ENCODE measurements around the gene SP2. TPM values are rescaled to one million over a fixed set of nuclear protein-coding genes. Genes with fewer than 3 reads are reported as not detected.
"Not testable (repeated sequence)": the region's sequence is repeated elsewhere in the genome, so short reads cannot be mapped to it uniquely, and the experiment has no call there.

The SP2 gene
- total and polyA plus RNA-seq, 5 donors from 2014 or later, result 6.2 to 35.0 (median 6.7) TPM

DNA sequence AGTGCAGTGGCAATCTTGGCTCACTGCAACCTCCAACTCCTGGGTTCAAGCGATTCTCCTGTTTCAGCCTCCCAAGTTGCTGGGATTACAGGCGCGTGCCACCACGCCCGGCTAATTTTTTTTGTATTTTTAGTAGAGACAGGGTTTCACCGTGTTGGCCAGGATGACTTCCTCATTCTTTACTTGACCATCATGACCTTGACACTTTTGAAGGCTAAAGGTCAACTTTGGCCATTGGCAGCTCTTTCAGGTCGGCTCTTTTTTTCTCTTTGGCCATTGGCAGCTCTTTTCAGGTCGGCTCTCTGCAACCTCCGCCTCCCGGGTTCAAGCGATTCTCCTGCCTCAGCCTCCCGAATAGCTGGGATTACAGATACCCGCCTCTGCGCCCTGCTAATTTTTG is 23.9 kb downstream of the SP2 start:
- not testable (repeated sequence) for ATAC-seq (ENCODE audit: low read depth in 2 of 2); H3K27me3 Mint-ChIP-seq
- H3K36me3 Mint-ChIP-seq, result peaks cover 38% of the 10 kb centered on the region

DNA sequence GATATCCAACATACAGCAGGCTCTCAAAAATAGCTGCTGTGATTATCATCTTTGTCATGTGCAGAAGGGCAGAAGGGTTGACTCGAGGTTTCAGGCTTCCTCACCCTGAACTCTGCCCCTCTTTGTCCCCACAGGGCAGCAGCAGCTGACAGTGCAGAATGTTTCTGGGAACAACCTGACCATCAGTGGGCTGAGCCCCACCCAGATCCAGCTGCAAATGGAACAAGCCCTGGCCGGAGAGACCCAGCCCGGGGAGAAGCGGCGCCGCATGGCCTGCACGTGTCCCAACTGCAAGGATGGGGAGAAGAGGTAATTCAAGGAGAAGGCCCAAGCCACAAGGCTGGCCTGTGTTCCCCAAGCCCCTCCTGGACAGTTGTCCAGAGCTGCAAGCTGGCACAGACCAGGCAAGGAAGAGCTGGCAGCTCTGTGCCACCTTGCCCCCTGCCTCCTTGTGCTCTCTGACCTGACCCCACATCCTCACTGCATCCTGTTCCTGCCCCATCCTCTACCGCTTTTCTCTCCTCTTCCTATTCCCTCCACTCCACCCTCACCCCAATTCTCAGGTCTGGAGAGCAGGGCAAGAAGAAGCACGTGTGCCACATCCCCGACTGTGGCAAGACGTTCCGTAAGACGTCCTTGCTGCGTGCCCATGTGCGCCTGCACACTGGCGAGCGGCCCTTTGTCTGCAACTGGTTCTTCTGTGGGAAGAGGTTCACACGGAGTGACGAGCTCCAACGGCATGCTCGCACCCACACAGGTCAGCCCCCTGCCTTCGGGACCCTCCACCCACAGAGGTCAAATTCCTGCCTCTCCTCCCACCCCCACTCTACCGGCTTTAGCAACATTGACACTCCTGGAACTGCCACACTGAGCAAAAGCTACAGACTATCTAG is 29.0 kb downstream of the SP2 start:
- peaks cover 65% of the 10 kb centered on the region for H3K36me3 ChIP-seq (ENCODE audit: control insufficient read depth, insufficient read depth, low read length)
- H3K4me3 Mint-ChIP-seq, result no peak overlapping the region
- ATAC-seq (ENCODE audit: low read depth in 2 of 2), result no peak
- no peaks in the 10 kb centered on the region for H3K27me3 ChIP-seq (ENCODE audit: control insufficient read depth, insufficient read depth, low read length)
- H3K36me3 Mint-ChIP-seq, result peaks cover 42% of the 10 kb centered on the region
- H3K4me1 Mint-ChIP-seq, result peaks cover 0 to 8% (median 2%) of the 10 kb centered on the region in 4 donors
- H3K27ac ChIP-seq (ENCODE audit: insufficient read depth, low read length, poor library complexity, severe bottlenecking), result no peak overlapping the region
- no peak for DNase-seq
- no peaks in the 10 kb centered on the region for H3K27me3 Mint-ChIP-seq
- H3K4me3 ChIP-seq (ENCODE audit: low read depth, low read length), result no peak overlapping the region
- H3K9me3 Mint-ChIP-seq, result no peaks in the 10 kb centered on the region
- no peaks in the 10 kb centered on the region for H3K4me1 ChIP-seq (ENCODE audit: control insufficient read depth, insufficient read depth, low read length, poor library complexity, severe bottlenecking)
- H3K27ac Mint-ChIP-seq, result peak overlapping the region in 1 of 3 donors; percentile 67
- H3K9me3 ChIP-seq (ENCODE audit: control insufficient read depth in 2 of 2, low read length in 2 of 2), result no peaks in the 10 kb centered on the region

More for the DNA sequence above, 23.9 kb downstream of the SP2 start:
- H3K27ac Mint-ChIP-seq; H3K27me3 ChIP-seq (ENCODE audit: control insufficient read depth, insufficient read depth, low read length); DNase-seq; H3K4me3 ChIP-seq (ENCODE audit: low read depth, low read length); H3K4me3 Mint-ChIP-seq; H3K27ac ChIP-seq (ENCODE audit: insufficient read depth, low read length, poor library complexity, severe bottlenecking); H3K4me1 ChIP-seq (ENCODE audit: control insufficient read depth, insufficient read depth, low read length, poor library complexity, severe bottlenecking); H3K9me3 ChIP-seq (ENCODE audit: control insufficient read depth in 2 of 2, low read length in 2 of 2); H3K9me3 Mint-ChIP-seq: not testable (repeated sequence)
- H3K4me1 Mint-ChIP-seq, result peaks cover 8 to 15% (median 12%) of the 10 kb centered on the region in 4 donors
- H3K36me3 ChIP-seq (ENCODE audit: control insufficient read depth, insufficient read depth, low read length), result peaks cover 53% of the 10 kb centered on the region

DNA sequence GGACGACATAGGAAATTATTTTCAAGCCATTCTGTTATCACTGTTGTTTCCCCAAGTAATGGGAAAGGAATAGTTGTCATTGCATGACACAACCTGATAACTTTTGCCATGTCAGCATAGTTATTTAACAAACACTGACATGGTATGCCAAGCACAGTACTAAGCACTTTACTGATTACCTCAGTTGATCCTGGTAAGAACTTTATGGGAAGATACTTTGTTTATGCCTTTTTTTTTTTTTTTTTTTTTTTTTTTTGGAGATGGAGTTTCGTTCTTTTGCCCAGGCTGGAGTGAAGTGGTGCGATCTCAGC is 29.6 kb downstream of the SP2 start:
- Histone ChIP-seq H3K4me1 (ENCODE audit: control insufficient read depth, insufficient read depth, low read length, poor library complexity, severe bottlenecking) (no peaks in the 10 kb centered on the region), H3K27ac (ENCODE audit: insufficient read depth, low read length, poor library complexity, severe bottlenecking) (no peak overlapping the region), H3K9me3 (ENCODE audit: control insufficient read depth in 2 of 2, low read length in 2 of 2) (no peaks in the 10 kb centered on the region), H3K4me3 (ENCODE audit: low read depth, low read length) (no peak overlapping the region), H3K27me3 (ENCODE audit: control insufficient read depth, insufficient read depth, low read length) (no peaks in the 10 kb centered on the region), H3K36me3 (ENCODE audit: control insufficient read depth, insufficient read depth, low read length) (peaks cover 71% of the 10 kb centered on the region)
- no peak overlapping the region for H3K4me3 Mint-ChIP-seq
- H3K4me1 Mint-ChIP-seq, result peaks cover 0 to 8% (median 2%) of the 10 kb centered on the region in 4 donors
- H3K27ac Mint-ChIP-seq, result no peak overlapping the region
- DNase-seq, result no peak
- peaks cover 41% of the 10 kb centered on the region for H3K36me3 Mint-ChIP-seq
- H3K27me3 Mint-ChIP-seq, result no peaks in the 10 kb centered on the region
- no peak for ATAC-seq (ENCODE audit: low read depth in 2 of 2)
- no peaks in the 10 kb centered on the region for H3K9me3 Mint-ChIP-seq

DNA sequence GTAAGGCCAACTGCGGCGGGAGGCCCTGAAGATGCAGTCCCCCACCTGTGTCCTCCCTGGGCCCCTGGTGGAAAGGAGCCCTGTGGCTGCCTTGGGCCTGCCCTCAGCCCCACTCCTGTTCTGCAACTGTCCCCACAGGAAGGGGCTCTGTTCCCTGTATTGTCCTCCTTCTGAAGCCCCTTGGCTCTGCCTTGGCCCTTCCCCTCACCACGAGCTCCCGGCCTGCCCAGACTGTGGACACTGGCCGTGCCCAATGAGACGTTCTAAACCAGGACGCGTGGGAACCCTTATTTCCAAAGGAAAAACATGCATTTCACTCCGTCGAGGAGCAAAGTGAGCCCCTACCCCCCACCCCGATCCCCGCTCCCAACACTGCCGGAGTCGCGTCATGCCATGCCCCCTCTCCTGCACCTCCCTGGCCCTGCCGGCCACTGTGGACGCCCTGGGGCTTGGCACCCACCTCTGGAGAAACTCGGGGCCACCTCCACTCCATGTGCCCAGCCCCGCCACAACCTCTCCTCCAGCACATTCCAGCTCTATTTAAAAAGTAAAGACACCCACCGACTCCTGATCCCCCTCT is 31.9 kb downstream of the SP2 start:
- Histone ChIP-seq H3K36me3 (ENCODE audit: control insufficient read depth, insufficient read depth, low read length) (peaks cover 65% of the 10 kb centered on the region), H3K9me3 (ENCODE audit: control insufficient read depth in 2 of 2, low read length in 2 of 2) (no peaks in the 10 kb centered on the region), H3K27ac (ENCODE audit: insufficient read depth, low read length, poor library complexity, severe bottlenecking) (no peak overlapping the region), H3K27me3 (ENCODE audit: control insufficient read depth, insufficient read depth, low read length) (no peaks in the 10 kb centered on the region), H3K4me1 (ENCODE audit: control insufficient read depth, insufficient read depth, low read length, poor library complexity, severe bottlenecking) (no peaks in the 10 kb centered on the region), H3K4me3 (ENCODE audit: low read depth, low read length) (no peak overlapping the region)
- DNase-seq (no peak), ATAC-seq (ENCODE audit: low read depth in 2 of 2) (no peak)
- Mint-ChIP-seq H3K27ac (no peak overlapping the region), H3K4me3 (no peak overlapping the region), H3K4me1 (peaks cover 0 to 3% (median 0%) of the 10 kb centered on the region in 4 donors), H3K9me3 (no peaks in the 10 kb centered on the region), H3K36me3 (peaks cover 31% of the 10 kb centered on the region), H3K27me3 (no peaks in the 10 kb centered on the region)

DNA sequence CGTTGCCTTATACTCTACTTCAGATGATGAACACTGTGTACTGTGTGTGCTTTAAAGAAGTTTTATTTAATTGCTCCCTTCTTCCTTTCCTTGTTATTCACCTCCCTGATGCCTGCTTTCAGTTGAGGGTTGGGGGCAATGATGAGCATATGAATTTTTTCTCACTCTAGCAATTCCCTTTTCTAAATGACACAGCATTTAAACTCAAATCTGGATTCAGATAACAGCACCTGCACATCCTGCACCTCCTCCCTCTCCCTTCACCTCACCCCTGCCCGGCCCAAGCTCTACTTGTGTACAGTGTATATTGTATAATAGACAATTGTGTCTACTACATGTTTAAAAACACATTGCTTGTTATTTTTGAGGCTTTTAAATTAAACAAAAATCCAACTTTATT is 32.4 kb downstream of the SP2 start:
- no peak for DNase-seq
- Histone ChIP-seq H3K27me3 (ENCODE audit: control insufficient read depth, insufficient read depth, low read length) (no peaks in the 10 kb centered on the region), H3K27ac (ENCODE audit: insufficient read depth, low read length, poor library complexity, severe bottlenecking) (no peak overlapping the region), H3K9me3 (ENCODE audit: control insufficient read depth in 2 of 2, low read length in 2 of 2) (no peaks in the 10 kb centered on the region), H3K4me1 (ENCODE audit: control insufficient read depth, insufficient read depth, low read length, poor library complexity, severe bottlenecking) (no peaks in the 10 kb centered on the region), H3K36me3 (ENCODE audit: control insufficient read depth, insufficient read depth, low read length) (peaks cover 60% of the 10 kb centered on the region), H3K4me3 (ENCODE audit: low read depth, low read length) (no peak overlapping the region)
- ATAC-seq (ENCODE audit: low read depth in 2 of 2), result no peak
- H3K4me1 Mint-ChIP-seq, result peaks cover 0 to 3% (median 0%) of the 10 kb centered on the region in 4 donors
- no peaks in the 10 kb centered on the region for H3K9me3 Mint-ChIP-seq
- H3K27ac Mint-ChIP-seq, result peak overlapping the region in 1 of 3 donors; percentile 53
- H3K4me3 Mint-ChIP-seq, result no peak overlapping the region
- H3K27me3 Mint-ChIP-seq, result no peaks in the 10 kb centered on the region
- peaks cover 30% of the 10 kb centered on the region for H3K36me3 Mint-ChIP-seq

DNA sequence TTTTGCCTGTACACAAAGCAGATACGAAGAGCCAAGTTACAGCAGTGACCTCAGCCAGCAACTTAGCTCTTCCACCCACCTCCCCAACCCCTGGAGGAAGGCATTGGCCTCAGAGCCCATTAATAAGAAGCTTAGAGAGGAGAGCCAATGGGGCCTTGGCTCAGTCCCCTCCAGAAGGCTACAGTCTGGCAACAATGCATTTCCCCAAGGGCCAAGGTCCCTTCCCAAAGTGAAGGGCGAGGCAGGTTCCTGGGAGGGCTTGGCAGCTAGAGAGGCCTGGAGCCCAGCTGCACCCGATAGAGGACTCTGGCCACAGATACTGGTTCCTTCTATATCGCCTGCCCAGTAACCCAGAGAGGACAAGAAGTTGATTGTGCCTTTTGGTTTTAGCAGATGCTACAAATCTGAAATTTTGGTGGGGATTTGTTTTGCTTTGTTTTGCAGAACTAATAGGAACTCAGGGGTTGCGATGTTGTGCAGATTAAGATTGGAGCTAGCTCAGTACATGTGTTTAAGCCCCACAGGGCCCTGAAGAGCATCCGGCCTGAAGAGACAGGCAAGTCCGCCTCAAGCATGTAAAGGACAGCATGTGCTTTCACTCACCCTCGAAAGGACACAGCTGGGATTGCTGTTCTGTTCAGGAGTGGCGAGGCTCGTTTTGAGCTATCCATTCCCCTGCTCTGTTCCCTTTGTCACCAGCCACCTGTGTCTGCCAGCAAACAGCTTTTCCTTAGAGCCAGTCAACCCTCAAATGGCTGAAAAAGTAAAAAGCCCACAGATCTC is 33.4 kb downstream of the SP2 start:
- Histone ChIP-seq H3K4me3 (ENCODE audit: low read depth, low read length) (no peak overlapping the region), H3K27ac (ENCODE audit: insufficient read depth, low read length, poor library complexity, severe bottlenecking) (no peak overlapping the region), H3K4me1 (ENCODE audit: control insufficient read depth, insufficient read depth, low read length, poor library complexity, severe bottlenecking) (no peaks in the 10 kb centered on the region), H3K36me3 (ENCODE audit: control insufficient read depth, insufficient read depth, low read length) (peaks cover 52% of the 10 kb centered on the region), H3K27me3 (ENCODE audit: control insufficient read depth, insufficient read depth, low read length) (no peaks in the 10 kb centered on the region), H3K9me3 (ENCODE audit: control insufficient read depth in 2 of 2, low read length in 2 of 2) (no peaks in the 10 kb centered on the region)
- no peaks in the 10 kb centered on the region for H3K27me3 Mint-ChIP-seq
- no peaks in the 10 kb centered on the region for H3K9me3 Mint-ChIP-seq
- no peak overlapping the region for H3K4me3 Mint-ChIP-seq
- ATAC-seq (ENCODE audit: low read depth in 2 of 2) (no peak), DNase-seq (no peak)
- H3K27ac Mint-ChIP-seq, result no peak overlapping the region
- H3K4me1 Mint-ChIP-seq, result peaks cover 0 to 3% (median 0%) of the 10 kb centered on the region in 4 donors
- H3K36me3 Mint-ChIP-seq, result peaks cover 26% of the 10 kb centered on the region

DNA sequence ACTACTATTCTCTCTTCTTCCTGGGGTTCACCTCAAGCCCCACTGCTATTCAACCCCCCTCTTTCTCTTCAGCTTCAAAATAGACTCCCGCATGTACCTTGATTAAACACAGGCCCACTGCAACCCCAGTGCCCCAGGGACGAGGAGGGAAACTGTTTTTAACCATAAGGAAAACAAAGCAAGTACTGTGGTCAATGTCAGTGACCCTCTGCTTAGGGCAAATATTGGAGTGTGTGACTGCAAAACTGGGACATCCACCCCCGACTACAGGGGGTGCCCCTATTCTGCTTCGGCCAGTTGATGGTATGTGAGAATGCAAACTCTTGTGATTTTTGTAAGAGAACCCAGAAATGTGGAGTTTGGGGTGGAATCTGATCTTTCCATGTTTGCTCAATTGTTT is 35.8 kb downstream of the SP2 start:
- no peaks in the 10 kb centered on the region for H3K4me1 ChIP-seq (ENCODE audit: control insufficient read depth, insufficient read depth, low read length, poor library complexity, severe bottlenecking)
- H3K27ac ChIP-seq (ENCODE audit: insufficient read depth, low read length, poor library complexity, severe bottlenecking), result no peak overlapping the region
- H3K4me3 ChIP-seq (ENCODE audit: low read depth, low read length), result no peak overlapping the region
- DNase-seq, result no peak
- H3K4me3 Mint-ChIP-seq, result no peak overlapping the region
- ATAC-seq (ENCODE audit: low read depth in 2 of 2), result no peak
- H3K9me3 Mint-ChIP-seq, result no peaks in the 10 kb centered on the region
- no peaks in the 10 kb centered on the region for H3K27me3 Mint-ChIP-seq
- no peaks in the 10 kb centered on the region for H3K9me3 ChIP-seq (ENCODE audit: control insufficient read depth in 2 of 2, low read length in 2 of 2)
- no peaks in the 10 kb centered on the region for H3K27me3 ChIP-seq (ENCODE audit: control insufficient read depth, insufficient read depth, low read length)
- H3K36me3 Mint-ChIP-seq, result peaks cover 16% of the 10 kb centered on the region
- peaks cover 28% of the 10 kb centered on the region for H3K36me3 ChIP-seq (ENCODE audit: control insufficient read depth, insufficient read depth, low read length)
- peaks cover 0 to 6% (median 0%) of the 10 kb centered on the region in 4 donors for H3K4me1 Mint-ChIP-seq
- peak overlapping the region in 1 of 3 donors; percentile 67 for H3K27ac Mint-ChIP-seq
